ENCODE data around the gene CIB4.
"Not testable (repeated sequence)": the region's sequence is repeated elsewhere in the genome, so short reads cannot be mapped to it uniquely, and the experiment has no call there.

The CIB4 gene

DNA sequence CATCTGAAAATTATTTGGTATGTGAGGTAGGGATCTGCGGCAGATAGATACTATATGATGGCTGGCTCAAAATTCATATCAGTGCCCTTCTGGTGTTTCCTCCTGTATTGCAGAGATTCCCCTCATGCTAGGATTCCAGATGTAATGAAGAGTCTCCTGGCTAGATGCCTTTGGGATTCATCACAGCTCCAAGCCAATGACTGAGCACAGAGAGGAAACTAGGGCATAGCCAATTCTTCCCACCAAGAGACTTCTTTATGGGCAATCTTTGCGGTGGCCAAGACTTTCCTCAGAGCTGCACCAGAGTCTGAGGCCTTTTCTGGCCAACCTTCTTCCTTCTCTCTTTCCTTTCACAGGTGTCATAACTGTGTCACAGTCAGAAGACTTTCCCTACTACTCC, 25.5 kb upstream of the CIB4 start:
- no peak for DNase-seq (ENCODE audit: low spot score)

DNA sequence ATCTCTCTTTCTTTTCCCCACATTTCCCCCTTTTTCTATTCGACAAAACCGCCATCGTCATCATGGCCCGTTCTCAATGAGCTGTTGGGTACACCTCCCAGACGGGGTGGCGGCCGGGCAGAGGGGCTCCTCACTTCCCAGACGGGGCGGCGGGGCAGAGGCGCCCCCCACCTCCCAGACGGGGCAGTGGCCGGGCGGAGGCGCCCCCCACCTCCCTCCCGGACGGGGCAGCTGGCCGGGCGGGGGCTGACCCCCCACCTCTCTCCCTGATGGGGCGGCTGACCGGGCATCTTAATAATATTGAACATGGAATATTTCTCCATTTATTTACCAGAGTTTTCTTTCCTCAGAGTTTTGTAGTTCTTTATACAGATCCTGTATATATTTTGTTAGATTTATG, 24.1 kb upstream of the CIB4 start:
- not testable (repeated sequence) for DNase-seq (ENCODE audit: low spot score)

DNA sequence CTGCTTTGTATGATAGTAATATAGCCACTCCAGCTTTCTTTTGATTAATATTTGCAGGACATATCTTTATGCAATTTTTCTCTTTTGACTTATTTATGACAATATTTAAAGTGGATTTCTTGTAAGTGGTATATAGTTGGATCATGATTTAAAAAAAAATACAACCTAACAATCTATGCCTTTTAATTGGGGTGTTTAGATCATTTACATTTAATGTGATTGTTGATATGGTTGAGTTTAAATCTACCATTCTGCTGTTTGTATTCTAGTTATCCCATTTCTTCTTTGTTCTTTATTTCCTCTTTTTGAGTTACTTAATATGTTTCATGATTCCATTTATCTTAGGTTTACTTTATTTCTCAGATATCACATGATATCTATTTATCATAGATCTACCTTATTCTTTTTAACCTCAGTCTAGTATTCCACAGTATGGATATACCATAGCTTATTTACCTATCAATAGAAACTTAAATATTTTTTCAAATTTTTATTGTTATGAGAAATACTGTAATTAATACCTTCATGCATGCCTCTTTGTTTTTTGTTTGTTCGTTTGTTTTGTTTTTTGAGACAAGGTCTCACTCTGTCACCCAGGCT, 19.3 kb upstream of the CIB4 start:
- no peak for DNase-seq (ENCODE audit: low spot score)

DNA sequence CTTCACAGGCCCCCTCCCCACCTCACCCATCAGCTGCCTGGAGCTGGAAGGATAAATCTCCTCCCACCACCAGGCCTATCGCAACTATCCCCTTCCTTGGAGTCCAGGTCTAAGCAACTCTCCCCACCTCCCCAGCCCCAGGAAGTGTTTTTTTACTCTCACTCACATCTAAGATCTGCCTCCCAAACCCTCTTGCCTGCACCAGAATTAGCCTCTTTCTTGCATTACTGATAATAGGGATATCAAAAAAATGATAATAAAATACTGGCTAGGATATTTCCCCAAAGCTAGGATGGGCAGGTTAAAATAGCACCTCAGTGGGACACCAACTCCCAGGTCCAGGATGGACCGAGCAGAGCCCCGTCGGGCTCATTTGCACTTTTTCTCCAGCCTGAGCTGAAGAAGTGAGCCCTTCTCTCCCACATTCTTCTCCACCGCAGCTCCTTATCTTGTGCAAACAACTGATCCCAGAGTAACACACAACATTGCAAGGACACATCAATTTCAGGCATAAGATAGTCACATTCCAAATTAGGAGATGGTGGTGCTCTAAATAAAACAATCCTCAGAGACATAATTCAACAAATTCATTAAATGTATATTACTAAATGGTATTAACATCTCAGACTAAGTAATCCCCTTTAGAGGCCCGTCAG, 17.7 kb upstream of the CIB4 start:
- no peak for DNase-seq (ENCODE audit: low spot score)

DNA sequence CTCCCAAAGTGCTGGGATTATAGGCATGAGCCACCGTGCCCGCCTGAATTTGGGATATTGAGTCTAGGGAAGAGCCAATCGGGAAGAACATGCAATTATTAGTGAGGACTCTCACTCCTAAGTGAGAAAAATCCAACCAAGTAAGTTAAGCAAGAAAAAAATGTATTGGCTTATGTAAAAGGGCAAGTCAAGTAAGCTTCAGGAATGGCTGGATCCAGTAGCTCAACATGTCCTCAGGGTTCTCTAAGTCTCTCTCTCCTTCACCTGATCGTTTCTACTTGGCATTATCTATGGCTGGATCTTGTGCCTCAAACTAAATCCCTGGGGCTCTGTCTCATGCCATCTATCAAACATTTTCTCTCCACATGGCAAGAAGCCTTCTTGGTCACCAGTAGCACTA, 16.1 kb upstream of the CIB4 start:
- DNase-seq (ENCODE audit: low spot score): no peak

DNA sequence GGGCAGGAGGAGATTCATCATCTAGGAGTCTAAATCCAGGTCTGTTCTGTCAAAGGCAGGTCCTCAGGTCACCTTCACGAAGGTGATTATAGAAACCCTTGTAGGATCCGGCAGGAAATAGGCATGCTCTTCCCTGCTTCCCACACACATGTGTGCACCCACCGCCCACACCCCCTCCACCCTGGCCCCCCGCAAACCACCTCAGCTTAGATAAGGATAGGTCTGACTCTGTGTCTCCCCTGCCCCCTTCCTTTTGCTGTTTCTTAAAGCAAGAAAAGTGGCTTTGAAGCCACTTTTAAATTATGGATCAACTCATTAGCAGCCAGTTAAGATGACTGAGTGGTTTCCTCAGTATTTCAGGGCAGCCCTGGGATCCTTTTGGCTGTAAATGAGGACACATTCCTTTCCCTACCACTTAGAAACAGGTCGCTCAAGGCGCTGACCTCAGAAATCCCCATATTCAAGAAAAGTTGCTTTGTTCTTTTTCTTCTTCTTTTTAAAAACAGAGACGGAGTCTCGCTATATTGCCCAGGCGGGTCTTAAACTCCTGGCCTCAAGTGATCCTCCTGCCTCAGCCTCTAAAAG, 14.5 kb upstream of the CIB4 start:
- DNase-seq (ENCODE audit: low spot score): no peak

DNA sequence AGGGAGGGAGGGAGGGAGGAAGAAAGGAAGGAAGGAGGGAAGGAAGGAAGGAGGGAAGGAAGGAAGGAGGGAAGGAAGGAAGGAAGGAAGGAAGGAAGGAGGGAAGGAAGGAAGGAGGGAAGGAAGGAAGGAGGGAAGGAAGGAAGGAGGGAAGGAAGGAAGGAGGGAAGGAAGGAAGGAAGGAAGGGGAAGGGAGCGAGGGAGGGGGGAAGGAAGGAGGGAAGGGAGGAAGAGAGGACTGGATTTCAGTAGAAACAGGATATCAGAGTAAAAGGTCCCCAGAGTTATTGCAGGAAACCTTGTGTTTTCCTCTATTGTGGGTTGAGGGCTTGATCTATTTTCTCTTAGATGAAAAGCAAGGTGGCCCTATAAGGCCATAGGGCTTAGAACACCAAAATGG, 14.0 kb upstream of the CIB4 start:
- DNase-seq (ENCODE audit: low spot score): not testable (repeated sequence)

DNA sequence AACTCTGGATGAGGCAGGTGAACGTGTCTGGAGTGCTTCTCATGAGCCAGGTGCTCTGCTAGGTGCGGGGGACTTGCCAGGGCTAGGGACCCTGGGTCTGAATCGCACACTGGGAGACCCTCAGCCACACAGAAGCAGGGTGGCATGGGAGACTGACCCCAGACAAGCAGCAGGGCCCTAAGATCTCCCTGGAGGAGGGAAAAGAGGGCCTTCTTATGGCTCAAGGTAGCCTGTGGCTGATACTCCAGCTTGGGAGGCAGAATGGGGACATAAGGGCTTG, 12.8 kb upstream of the CIB4 start:
- no peak for DNase-seq (ENCODE audit: low spot score)

DNA sequence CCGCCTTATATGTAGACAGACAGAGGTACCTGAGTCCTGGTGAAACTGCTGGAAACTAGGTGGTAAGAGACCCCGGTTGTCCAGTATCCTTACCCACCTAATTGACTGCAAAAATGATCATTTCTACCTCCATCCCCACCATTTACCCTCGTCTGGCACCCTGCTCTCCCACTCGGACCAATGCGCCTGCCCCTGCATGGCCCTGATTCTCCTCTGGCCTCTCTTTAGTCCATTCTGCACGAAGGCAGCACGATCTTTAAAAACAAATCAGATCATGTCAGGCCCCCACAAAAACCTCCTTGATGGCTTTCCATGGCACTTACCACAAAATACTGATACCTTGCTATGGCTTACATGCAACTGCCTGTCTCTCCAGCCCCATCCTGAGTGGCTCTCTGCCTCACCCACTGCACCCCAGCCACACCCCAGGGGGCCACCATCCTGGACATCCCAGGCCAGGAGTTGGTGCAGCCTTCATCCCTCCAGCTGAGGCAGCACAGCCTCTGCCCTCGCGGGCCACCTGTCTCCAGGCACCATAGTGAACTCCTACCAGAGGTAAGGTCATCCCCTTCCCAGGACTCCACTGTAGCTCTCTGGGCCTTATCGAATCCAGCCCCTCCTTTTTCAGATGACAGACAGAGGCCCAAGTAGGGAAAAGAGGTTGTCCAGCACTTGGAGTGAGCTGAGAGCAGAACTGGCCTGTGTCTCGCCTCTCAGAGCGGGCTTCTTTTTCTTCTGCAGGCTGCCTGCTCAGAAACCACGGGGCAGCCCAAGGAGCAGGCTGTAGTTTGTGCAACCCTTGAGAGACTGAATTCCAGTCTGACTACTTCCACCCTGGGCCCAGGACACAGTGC, 12.3 kb upstream of the CIB4 start:
- DNase-seq (ENCODE audit: low spot score): no peak

DNA sequence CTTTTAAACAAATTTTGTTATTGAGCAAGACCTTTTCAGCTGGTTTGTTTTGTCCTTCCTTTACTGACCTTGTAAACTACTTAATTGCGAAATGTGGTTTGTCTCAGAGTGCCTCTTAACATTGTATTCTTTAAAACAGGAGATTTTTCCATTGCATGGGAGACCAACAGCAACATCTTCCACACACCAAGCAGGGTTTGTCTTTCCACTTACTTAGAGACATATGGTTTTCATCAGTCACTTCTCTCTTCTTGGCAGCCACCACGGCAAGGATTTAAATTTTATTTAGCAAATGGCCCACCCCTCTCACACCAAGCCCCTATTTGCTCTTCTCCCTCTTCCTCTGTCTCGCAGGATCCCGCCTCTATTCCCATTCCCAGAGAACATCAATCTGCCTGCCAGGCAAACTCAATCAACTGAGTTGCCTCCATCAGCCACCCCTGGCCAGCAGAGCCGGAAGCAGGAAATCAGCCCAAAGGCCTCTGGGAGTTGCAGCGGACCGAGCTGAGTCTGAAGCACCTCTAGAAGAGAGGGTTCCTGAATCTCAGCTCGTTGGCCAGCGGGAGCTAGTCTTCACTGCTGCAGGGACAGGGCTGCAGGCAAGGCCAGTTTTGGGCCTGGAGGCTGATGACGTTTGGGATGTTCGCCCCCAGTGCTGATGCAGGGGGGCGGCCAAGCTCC, 11.3 kb upstream of the CIB4 start:
- no peak for DNase-seq (ENCODE audit: low spot score)

DNA sequence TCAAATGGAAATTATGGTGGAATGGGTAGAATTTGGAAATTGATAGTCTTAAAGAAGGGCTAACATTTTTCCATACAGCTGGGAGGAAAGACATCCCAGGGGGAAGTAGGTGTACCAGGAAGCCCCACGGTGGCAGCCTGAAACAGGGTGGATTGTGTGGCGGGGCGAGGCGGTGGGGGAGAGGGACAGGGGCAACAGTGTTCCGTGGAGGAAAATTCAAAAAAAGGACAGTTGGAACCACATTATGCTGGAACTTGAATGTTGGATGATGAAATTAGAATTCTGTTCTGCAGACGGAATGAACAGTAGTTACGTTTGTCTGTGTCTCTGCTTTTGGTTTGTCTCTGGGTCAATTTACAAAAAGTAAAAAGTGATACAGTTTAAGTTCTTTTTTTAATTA, 10.6 kb upstream of the CIB4 start:
- DNase-seq (ENCODE audit: low spot score): no peak

DNA sequence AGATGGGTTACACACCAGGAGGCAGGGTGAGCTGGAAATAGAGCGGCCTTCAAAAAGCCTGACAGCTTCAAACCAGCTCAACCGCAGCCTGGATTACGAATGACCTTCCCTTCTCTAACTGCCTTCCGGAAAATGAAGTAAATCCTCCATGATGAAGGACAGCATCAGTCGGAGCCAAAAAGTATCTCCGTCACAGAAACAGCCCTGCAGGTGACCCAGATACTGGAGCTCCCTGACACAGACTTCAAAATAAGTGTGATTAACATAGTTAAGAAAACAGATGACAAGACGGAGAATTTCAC, 10.3 kb upstream of the CIB4 start:
- DNase-seq (ENCODE audit: low spot score): no peak

DNA sequence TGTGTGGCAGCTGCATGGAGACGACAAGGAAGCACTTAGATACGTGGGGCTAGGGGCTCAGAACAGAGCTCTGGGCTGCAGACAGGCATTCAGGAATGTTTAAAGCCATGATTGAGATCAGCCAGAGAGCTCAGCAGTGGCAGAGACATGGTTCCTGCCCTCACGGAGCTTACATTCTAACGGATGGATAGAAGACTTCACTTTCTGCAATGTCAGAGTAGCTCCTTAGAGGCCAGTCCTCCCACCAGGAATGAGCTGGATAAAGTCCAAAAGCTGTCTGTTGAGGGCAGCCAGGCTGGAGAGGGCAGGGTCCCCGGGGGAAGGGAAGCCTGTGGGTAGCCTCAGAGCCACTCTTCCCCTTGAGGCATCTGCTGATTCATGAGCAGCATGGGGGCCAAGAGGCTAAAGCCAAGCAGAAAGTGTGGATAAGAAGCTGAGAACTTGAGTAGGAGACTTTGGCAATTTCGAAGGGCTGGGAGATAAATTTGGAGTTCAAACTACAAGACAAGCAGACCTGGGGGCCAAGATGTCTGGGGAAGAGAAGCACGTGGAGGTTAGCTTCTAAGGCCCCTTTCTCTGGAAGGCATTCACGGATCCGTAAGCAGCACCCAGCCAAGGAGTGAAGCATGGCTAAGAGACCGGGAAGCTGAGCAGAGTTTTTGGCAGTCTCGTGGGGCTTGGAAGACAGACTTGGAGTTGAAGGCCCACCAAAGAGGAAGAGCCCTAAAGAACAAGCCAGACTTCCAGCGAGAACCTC, 9.7 kb upstream of the CIB4 start:
- no peak for DNase-seq (ENCODE audit: low spot score)

DNA sequence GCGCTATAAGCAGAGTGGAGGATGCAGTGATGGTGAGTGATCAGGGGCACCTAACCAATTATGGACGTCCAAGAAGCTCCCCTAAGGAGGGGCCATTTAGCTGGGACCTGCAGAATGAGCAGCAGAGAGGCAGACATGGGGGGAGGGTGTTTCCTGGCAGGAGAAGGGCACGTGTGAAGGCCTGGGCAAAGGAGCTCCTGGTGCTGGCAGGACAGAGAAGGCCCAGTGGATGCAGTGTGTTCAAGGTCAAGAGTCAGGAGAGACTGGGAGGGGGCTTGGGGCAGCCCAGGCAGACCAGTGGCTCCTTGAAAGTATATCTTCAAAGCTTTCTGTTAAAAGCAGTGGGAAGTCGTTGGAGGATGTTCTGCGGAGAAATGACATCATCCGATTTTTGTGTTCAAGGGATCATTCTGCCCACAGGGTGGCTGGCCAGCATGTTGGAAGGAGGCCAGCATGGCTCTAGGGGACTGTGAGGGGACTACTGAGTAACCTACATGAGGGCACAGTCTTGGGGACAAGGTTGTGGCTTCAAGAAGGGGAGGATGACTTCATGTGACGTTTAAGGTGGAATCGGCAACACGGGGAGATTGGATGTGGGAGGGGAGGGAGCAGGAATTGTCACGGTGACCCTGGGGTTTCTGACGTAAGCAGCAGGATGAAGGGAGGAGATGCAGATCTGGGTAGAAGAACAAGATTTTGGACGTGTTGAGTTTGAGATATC, 9.0 kb upstream of the CIB4 start:
- DNase-seq (ENCODE audit: low spot score): no peak

DNA sequence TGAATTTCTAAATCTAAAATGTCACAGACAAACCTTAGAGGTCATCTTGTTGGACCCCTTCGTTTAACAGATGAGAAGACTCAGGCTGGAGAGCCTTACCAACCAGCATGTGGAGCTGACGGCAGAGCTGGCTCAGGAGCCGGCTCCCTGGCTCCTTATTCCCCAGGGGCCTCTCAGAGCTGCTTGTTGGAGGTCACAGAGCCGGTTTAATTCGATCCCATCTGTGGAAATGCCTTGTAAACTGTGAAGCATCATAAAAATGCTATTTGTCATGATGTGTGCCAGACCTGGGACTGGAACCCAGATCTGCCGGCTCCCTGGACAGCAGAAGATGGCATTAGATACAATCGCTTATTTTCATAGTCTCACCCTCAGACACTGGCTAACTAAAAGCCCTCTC, 8.2 kb upstream of the CIB4 start:
- DNase-seq (ENCODE audit: low spot score): no peak

DNA sequence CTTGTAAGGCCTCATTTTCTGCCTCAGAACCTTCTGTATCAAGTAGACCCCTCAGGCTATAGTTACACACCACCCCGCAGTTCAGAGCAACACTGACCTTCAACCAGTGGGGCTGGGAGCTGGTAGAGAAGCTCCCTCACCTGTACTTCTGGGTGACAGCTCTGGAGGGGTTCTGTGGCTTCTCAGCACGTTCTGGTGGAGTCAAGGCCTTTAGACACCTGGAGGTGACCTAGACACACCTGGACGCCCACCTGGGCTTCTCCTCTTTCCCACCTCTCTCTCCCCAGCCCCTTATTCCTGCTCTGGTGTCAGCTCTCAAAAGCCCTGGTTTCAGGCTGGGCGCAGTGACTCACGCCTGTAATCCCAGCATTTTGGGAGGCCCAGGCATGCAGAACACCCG, 7.3 kb upstream of the CIB4 start:
- DNase-seq (ENCODE audit: low spot score): no peak

DNA sequence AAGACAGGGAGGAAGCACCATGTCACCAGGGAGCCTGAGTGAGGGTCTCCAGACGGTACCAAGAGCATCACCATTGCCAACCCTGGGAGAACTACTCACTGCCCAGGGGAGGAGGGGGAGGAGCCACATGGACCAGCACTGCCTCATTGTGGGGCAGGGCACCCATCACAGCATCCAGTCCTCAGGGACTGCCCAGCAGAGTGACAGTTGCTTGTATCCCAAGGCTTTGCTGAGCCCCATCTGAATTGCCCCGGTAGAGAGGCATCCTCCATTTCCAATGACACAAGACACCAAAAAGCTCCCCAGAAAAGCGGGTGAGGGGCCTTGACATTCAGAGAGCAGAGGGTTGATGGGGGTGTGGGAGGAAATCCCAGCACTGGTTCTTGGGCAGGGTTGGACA, 6.8 kb upstream of the CIB4 start:
- no peak for DNase-seq (ENCODE audit: low spot score)

DNA sequence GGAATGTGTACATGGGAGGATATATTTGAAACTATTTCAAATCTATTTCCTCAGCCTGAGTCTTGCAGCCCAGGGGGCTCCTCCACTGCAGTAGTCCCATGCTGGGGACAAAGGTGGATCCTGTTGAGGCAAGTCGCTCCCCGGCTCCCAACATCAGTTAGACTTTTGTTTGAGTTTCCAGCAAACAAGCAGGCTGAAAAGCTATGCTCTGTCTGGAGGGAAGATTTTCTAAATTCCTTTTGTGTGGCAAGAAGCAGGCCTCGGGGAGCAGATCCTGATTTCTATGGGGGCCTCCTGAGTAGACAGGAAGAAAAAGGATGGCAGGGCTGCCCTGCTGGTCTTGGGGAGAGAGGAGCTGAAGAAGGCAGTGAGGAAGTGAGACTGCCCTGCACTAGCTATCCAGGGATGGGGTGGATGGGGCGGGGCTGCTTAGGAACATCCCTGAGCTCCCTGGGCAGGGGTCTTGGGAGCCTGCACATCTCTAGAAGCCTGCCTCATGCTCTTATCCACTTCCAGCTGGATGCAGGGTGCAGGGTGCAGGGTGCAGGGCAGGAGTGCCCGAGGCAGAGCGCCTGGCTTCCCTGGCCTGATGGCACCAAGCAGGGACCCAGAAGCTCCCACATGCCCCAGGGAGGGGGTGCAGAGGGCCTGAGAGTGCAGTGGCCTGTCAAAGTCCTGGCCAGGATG, 6.0 kb upstream of the CIB4 start:
- no peak for DNase-seq (ENCODE audit: low spot score)

DNA sequence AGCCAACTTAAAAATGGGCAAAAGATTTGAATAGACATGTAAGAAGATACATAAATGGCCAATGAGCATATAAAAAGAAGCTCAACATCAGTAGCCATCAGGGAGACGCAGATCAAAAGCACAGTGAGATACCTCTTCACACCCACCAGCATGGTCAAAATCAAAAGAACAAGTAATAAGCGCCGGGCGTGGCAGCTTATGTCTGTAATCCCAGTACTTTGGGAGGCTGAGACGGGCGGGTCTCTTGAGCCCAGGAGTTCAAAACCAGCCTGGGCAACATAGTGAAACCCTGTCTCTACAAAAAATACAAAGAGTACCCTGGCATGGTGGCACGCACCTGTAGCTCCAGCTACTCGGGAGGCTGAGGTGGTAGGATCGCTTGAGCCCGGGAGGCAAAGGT, 4.6 kb upstream of the CIB4 start:
- no peak for DNase-seq (ENCODE audit: low spot score)

DNA sequence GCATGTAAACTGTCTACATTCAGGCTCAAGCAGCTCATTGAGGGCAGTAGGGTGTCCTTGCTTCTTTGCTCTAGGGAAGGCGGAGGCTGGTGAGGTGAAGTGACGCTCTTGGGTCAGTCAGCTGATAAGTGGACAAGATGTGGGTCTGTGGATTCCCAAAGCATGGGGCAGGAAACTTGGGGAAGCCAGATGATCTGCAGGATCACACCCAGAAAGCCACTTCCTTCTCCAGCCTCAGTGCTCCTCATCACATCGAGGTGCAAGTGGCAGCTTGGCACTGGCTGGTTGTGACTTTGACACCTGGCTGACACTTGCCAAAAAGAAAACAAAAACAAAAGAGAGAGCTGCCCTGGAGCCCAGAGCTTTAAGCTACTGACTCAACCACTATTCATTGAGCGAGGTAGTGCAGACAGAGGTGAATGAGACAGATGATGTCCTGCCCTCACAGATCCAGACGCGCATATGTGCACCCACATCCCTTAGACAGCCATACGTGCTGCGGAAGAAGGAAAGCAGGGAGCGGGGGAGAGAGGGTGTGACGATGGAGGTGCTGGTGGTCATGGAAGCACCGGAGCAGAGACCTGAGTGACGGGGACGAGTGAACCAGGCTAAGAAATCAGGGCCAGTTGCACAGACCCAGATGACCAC, 3.1 kb upstream of the CIB4 start:
- DNase-seq (ENCODE audit: low spot score): no peak

Data from cerebellar cortex (tissue), 1 donor.